ENCODE results near the gene CNIH3. TPM values are rescaled to one million over a fixed set of nuclear protein-coding genes. Genes with fewer than 3 reads are reported as not detected.

CNIH3 gene
- total RNA-seq, 1 donor from 2014 or later, result 1.5 TPM

- peaks cover 14% of the 10 kb centered on the region for H3K27me3 Mint-ChIP-seq (ENCODE audit: low read depth)
- DNase-seq (ENCODE audit: low spot score), result no peak
- no peak overlapping the region for H3K27ac Mint-ChIP-seq (ENCODE audit: unreplicated experiment)
- TF ChIP-seq CTCF (IDR thresholded peaks at IDR 0.05), result no peak
- peaks cover 2% of the 10 kb centered on the region for H3K36me3 Mint-ChIP-seq (ENCODE audit: low read depth)
- no peak overlapping the region for H3K4me3 Mint-ChIP-seq (ENCODE audit: unreplicated experiment)
- H3K4me1 Mint-ChIP-seq (ENCODE audit: low read depth), result no peaks in the 10 kb centered on the region
- peaks cover 8% of the 10 kb centered on the region for H3K9me3 Mint-ChIP-seq (ENCODE audit: low read depth)
Measured at GRCh38 chr1:224759681-224760091, 143.6 kb downstream of the CNIH3 start.

GRCh38 chr1:224760163-224760562 lies 144.0 kb downstream of the CNIH3 start:
- peaks cover 2% of the 10 kb centered on the region for H3K36me3 Mint-ChIP-seq (ENCODE audit: low read depth)
- peaks cover 8% of the 10 kb centered on the region for H3K9me3 Mint-ChIP-seq (ENCODE audit: low read depth)
- H3K27ac Mint-ChIP-seq (ENCODE audit: unreplicated experiment), result no peak overlapping the region
- H3K4me3 Mint-ChIP-seq (ENCODE audit: unreplicated experiment), result no peak overlapping the region
- no peaks in the 10 kb centered on the region for H3K4me1 Mint-ChIP-seq (ENCODE audit: low read depth)
- DNase-seq (ENCODE audit: low spot score), result no peak
- TF ChIP-seq CTCF (IDR thresholded peaks at IDR 0.05), result no peak
- H3K27me3 Mint-ChIP-seq (ENCODE audit: low read depth), result peaks cover 12% of the 10 kb centered on the region

- Mint-ChIP-seq H3K36me3 (ENCODE audit: low read depth) (peaks cover 2% of the 10 kb centered on the region), H3K27ac (ENCODE audit: unreplicated experiment) (no peak overlapping the region), H3K4me1 (ENCODE audit: low read depth) (no peaks in the 10 kb centered on the region), H3K27me3 (ENCODE audit: low read depth) (peaks cover 16% of the 10 kb centered on the region), H3K4me3 (ENCODE audit: unreplicated experiment) (no peak overlapping the region), H3K9me3 (ENCODE audit: low read depth) (peaks cover 8% of the 10 kb centered on the region)
- no peak for DNase-seq (ENCODE audit: low spot score)
- TF ChIP-seq CTCF (IDR thresholded peaks at IDR 0.05), result no peak
Measured at GRCh38 chr1:224761245-224761644, 145.1 kb downstream of the CNIH3 start.

GRCh38 chr1:224762046-224762445 lies 145.9 kb downstream of the CNIH3 start:
- Mint-ChIP-seq H3K27ac (ENCODE audit: unreplicated experiment) (no peak overlapping the region), H3K4me3 (ENCODE audit: unreplicated experiment) (no peak overlapping the region), H3K9me3 (ENCODE audit: low read depth) (peaks cover 8% of the 10 kb centered on the region), H3K27me3 (ENCODE audit: low read depth) (peaks cover 21% of the 10 kb centered on the region), H3K4me1 (ENCODE audit: low read depth) (no peaks in the 10 kb centered on the region), H3K36me3 (ENCODE audit: low read depth) (peaks cover 2% of the 10 kb centered on the region)
- no peak for DNase-seq (ENCODE audit: low spot score)
- TF ChIP-seq CTCF (IDR thresholded peaks at IDR 0.05), result no peak

GRCh38 chr1:224762701-224763100 lies 146.6 kb downstream of the CNIH3 start:
- peaks cover 8% of the 10 kb centered on the region for H3K9me3 Mint-ChIP-seq (ENCODE audit: low read depth)
- H3K4me1 Mint-ChIP-seq (ENCODE audit: low read depth), result no peaks in the 10 kb centered on the region
- TF ChIP-seq CTCF (IDR thresholded peaks at IDR 0.05), result no peak
- no peak overlapping the region for H3K27ac Mint-ChIP-seq (ENCODE audit: unreplicated experiment)
- peaks cover 2% of the 10 kb centered on the region for H3K36me3 Mint-ChIP-seq (ENCODE audit: low read depth)
- H3K27me3 Mint-ChIP-seq (ENCODE audit: low read depth), result peaks cover 24% of the 10 kb centered on the region
- no peak for DNase-seq (ENCODE audit: low spot score)
- no peak overlapping the region for H3K4me3 Mint-ChIP-seq (ENCODE audit: unreplicated experiment)
